Tibial artery (tissue), 4 donors: Measurements from ENCODE around the gene CHMP2A.

Experiments used
- DNase-seq, 2 donors: peaks; one replicate each; pipeline ENCODE4 v3.0.0-alpha.2; 2019
- H3K27ac ChIP-seq, 2 donors: fragments of 200-600 bp; sonication (generic) in 1 of 2; 1 replicate in 1 of 2; 2 replicates in 1 of 2; pipeline ENCODE4 v1.5.1; 2018 to 2019; ENCODE audit warnings: mild to moderate bottlenecking in 1 of 2
- H3K27me3 ChIP-seq, 2 donors: fragments of 200-600 bp; sonication (generic) in 1 of 2; one replicate each; pipeline versions ENCODE4 v1.5.1 to v1.6.0; 2016 to 2019
- H3K36me3 ChIP-seq, 3 donors: fragments of 200-600 bp; sonication (generic) in 2 of 3; one replicate each; pipeline ENCODE4 v1.5.1; 2016 to 2019; ENCODE audit warnings: mild to moderate bottlenecking in 2 of 3
- H3K4me1 ChIP-seq, 4 donors: fragments of 200-600 bp; sonication (generic) in 2 of 4; 1 replicate in 3 of 4; 2 replicates in 1 of 4; pipeline ENCODE4 v1.5.1; 2016 to 2019
- H3K4me3 ChIP-seq, 2 donors: fragments of 200-600 bp; sonication (generic) in 1 of 2; 1 replicate in 1 of 2; 2 replicates in 1 of 2; pipeline ENCODE4 v1.5.1; 2018 to 2019; ENCODE audit warnings: mild to moderate bottlenecking in 2 of 2
- H3K9me3 ChIP-seq, 3 donors: fragments of 200-600 bp; sonication (generic) in 1 of 3; one replicate each; pipeline ENCODE4 v1.5.1; 2016 to 2019
- intact Hi-C: fragments of 100-400 bp; cut with DNase I; formaldehyde crosslinking; loops from one replicate; pipeline ENCODE4 v1.15.0; 2023; ENCODE audit warnings: low total_unique reads
- TF ChIP-seq, protein P1 (sequence below), 2 experiments: fragments of 200-600 bp in 1 of 2; fragments of 450-650 bp in 1 of 2; IDR thresholded peaks; one replicate each; pipeline ENCODE4 v1.5.1; 2017 to 2019; ENCODE audit warnings: antibody characterized with exemption in 2 of 2, mild to moderate bottlenecking in 1 of 2, moderate library complexity in 1 of 2

The CHMP2A gene

DNA sequence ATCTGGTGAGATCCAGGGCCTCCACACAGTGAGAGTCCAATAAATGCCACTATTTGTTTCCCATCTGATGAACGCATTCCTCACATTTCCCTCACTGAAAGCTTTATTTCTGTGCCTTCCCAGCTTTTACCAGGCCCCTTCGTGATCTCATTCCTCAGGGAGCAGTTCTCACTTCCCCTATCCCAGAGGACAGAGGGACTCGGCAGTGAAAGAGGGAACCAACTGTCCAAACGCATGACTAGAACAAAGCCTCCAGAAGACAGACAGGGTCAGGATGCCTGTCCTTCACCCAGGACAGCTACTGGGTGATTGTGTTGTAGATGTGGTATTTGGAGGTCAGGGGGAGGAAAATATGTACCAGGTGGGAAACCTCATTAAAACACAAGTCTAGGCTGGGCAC, 33.3 kb downstream of the CHMP2A start:
- Histone ChIP-seq H3K27me3 (no peaks in the 10 kb centered on the region), H3K9me3 (no peaks in the 10 kb centered on the region), H3K4me1 (peaks cover 16 to 32% (median 26%) of the 10 kb centered on the region in 4 donors), H3K27ac (no peak overlapping the region), H3K36me3 (peaks cover 7 to 8% (median 8%) of the 10 kb centered on the region in 3 donors), H3K4me3 (no peak overlapping the region)
- no peak for DNase-seq
- intact Hi-C loops: no loop called here
- TF ChIP-seq, protein P1, sequence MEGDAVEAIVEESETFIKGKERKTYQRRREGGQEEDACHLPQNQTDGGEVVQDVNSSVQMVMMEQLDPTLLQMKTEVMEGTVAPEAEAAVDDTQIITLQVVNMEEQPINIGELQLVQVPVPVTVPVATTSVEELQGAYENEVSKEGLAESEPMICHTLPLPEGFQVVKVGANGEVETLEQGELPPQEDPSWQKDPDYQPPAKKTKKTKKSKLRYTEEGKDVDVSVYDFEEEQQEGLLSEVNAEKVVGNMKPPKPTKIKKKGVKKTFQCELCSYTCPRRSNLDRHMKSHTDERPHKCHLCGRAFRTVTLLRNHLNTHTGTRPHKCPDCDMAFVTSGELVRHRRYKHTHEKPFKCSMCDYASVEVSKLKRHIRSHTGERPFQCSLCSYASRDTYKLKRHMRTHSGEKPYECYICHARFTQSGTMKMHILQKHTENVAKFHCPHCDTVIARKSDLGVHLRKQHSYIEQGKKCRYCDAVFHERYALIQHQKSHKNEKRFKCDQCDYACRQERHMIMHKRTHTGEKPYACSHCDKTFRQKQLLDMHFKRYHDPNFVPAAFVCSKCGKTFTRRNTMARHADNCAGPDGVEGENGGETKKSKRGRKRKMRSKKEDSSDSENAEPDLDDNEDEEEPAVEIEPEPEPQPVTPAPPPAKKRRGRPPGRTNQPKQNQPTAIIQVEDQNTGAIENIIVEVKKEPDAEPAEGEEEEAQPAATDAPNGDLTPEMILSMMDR (IDR thresholded peaks at IDR 0.05): no peak

DNA sequence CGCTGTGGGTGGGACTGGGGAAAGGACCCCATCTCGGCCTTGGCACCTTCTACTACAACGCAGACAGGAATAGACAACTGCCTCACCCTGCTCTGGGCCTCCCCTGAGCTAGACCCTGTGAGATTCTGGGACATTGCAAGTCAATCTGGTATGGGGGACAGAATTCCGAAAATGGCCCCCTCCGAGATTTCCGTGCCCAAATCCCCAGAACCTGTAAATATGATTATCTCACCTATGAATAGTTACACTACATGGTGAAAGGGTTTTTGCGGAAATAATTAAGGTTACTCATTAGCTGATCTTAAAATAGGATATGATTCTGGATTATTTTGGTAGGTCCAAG, 34.7 kb downstream of the CHMP2A start:
- peak overlapping the region; percentile 97 to 98 for H3K27ac ChIP-seq
- intact Hi-C loops: no loop called here
- peaks cover 16 to 45% (median 31%) of the 10 kb centered on the region in 4 donors for H3K4me1 ChIP-seq

DNA sequence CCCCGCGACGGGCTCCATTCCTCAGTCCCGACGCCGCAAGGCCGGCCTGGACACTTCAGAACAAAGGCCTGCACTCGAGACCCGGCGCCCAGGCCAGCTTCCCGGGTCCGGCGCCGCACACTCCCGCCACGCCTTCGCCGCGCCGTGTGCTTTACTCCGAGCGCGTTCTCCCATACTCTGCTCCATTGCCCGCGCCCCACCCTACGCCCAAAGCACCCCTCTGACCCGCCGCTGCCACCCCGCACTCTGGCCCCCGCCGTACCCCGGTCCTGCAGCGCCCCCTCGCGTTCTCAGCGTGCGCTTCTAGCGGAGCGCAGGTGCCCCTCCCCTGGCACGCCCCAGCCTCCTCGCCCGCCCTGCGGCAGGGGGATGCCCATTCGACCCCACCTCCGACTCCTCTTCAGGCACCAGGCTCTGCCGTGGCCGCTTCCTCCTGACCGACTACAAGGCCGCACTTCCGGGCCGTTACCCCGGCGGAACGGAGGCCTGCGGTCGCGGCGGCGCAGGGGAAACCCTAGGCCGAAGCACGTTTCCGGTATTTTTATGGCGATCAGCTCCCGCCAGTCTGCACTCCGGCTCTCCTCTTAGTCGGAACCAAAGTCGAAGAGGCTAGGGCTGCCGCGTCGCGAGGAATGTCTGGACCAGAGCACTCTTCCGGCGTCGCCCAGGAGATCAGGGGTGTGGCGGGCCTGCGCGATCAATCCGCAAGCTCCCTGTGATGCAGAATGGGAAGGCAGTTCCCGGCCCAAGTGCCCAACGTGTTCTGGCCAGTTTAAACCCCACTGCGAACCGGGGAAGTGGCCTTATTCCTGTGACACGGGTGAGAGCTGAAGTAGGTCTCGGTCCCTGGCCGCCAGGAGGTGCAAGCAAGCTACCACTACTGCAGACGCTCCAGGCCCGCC, 35.3 kb downstream of the CHMP2A start, which contains the start of gene ZBTB45:
TSS of gene ZBTB45 (minus strand) at position 456 of the 902 bp plus-strand sequence. CDS start 2,137 bp downstream, outside the sequence.
- peaks cover 16 to 49% (median 33%) of the 10 kb centered on the region in 4 donors for H3K4me1 ChIP-seq
- TF ChIP-seq, protein P1 (IDR thresholded peaks at IDR 0.05): peak; percentile 75 to 77
- H3K9me3 ChIP-seq: no peaks in the 10 kb centered on the region
- peak within 1 kb of the TSS; percentile 97 to 98 for H3K27ac ChIP-seq
- intact Hi-C loops: loop anchor here (5.0 kb wide), 1 partner anchor 42 kb away; the partner anchor contains the start of gene ZNF446
- peak; percentile 91 to 96 for DNase-seq
- no peaks in the 10 kb centered on the region for H3K27me3 ChIP-seq
- peaks cover 15 to 25% (median 17%) of the 10 kb centered on the region in 3 donors for H3K36me3 ChIP-seq
- peak within 1 kb of the TSS; percentile 89 to 95 for H3K4me3 ChIP-seq

More for the DNA sequence above, 34.7 kb downstream of the CHMP2A start:
- Histone ChIP-seq H3K4me3 (peak overlapping the region; percentile 89 to 95), H3K9me3 (no peaks in the 10 kb centered on the region), H3K27me3 (no peaks in the 10 kb centered on the region), H3K36me3 (peaks cover 15 to 22% (median 17%) of the 10 kb centered on the region in 3 donors)
- TF ChIP-seq, protein P1 (IDR thresholded peaks at IDR 0.05): no peak
- DNase-seq: no peak

DNA sequence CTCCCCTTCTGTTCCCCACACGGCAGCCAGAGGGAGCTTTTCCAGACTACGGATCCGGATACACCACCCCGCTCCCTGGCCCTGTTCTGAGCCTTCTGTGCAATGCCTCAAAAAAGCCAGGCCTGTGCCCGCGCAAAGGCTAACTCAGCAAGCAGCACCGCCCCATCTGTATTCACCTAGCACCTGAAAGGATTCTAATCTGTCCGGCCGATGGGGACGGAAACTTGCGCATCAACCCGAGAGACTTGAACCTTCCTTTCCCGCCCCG, 35.9 kb downstream of the CHMP2A start:
- Histone ChIP-seq H3K36me3 (peaks cover 15 to 25% (median 17%) of the 10 kb centered on the region in 3 donors), H3K27ac (peak overlapping the region; percentile 97 to 98), H3K27me3 (no peaks in the 10 kb centered on the region), H3K9me3 (no peaks in the 10 kb centered on the region), H3K4me1 (peaks cover 16 to 55% (median 39%) of the 10 kb centered on the region in 4 donors), H3K4me3 (peak overlapping the region; percentile 89 to 95)
- peak; percentile 59 to 79 for DNase-seq
- intact Hi-C loops: loop anchor here (5.0 kb wide), 1 partner anchor 42 kb away; the partner anchor contains the start of gene ZNF446
- TF ChIP-seq, protein P1 (IDR thresholded peaks at IDR 0.05): no peak

DNA sequence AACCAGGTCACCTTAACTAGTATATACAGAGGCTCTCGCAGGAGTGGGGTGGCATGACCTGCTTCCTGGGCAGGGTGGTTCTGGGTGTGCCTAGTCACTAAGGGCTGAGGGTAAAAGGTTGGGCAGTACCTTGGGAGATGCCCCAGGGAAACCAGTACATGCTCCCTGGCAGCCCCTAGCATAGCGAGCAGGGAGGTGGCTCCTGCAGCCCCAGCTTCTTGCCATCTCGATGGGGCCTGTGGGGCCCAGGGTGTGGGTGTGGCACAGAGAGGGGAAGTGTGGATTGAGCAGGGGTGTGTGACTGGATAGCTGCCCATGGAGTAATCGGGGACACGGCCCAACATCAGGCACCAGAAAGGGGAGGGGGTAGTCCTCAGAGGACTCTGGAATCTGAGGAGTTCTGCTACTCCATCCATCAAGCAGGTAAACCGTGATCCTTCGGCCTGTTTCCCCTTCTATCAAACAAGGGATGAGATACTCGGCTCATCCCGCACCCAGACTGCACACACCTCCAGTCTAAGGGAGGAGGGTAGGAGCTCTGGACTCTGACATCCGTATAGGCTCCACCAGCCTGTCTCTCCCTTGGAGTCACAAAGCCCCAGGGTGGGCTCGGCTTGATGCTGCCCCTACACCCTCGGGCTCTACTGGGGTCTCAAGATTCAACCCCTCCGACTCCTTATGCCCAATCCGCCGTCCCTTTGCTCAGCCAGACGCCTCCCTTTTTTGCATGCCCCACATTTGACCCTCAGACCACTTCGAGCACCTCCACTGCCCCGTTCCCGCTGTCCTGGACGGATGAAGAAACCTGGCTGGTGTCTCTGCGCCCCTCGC, 36.4 kb downstream of the CHMP2A start:
- Histone ChIP-seq H3K36me3 (peaks cover 15 to 25% (median 17%) of the 10 kb centered on the region in 3 donors), H3K27ac (peak overlapping the region; percentile 97 to 98), H3K4me1 (peaks cover 16 to 60% (median 44%) of the 10 kb centered on the region in 4 donors), H3K27me3 (no peaks in the 10 kb centered on the region), H3K4me3 (peak overlapping the region; percentile 89 to 95), H3K9me3 (no peaks in the 10 kb centered on the region)
- DNase-seq: no peak
- intact Hi-C loops: loop anchor here (5.0 kb wide), 1 partner anchor 41 kb away; the partner anchor contains the start of gene ZNF446
- TF ChIP-seq, protein P1 (IDR thresholded peaks at IDR 0.05): peak; percentile 31 to 52
